GM21381 (cell line): ENCODE data around the gene WDR49.

ENCODE experiments used
- ATAC-seq: cut with Tn5 transposase; IDR thresholded peaks from one replicate; pipeline ENCODE4 v1.9.1; 2021; ENCODE audit warnings: mild to moderate bottlenecking, moderate library complexity; ENCODE audit not compliant: unreplicated experiment

WDR49 gene

GRCh38 chr3:167653760-167654159, at the start of gene WDR49:
Gene WDR49 (minus strand): TSS chr3:167653942. CDS start chr3:167653425, 517 bp downstream.
- ATAC-seq: no peak

GRCh38 chr3:167700926-167701325, 47.2 kb upstream of the WDR49 start:
- no peak for ATAC-seq

GRCh38 chr3:167700046-167700445, 46.3 kb upstream of the WDR49 start:
- no peak for ATAC-seq

GRCh38 chr3:167694121-167694520, 40.4 kb upstream of the WDR49 start:
- no peak for ATAC-seq

GRCh38 chr3:167691366-167691765, 37.6 kb upstream of the WDR49 start:
- peak; percentile 100 for ATAC-seq

- peak; percentile 80 for ATAC-seq
These were observed 30.7 kb upstream of the WDR49 start for GRCh38 chr3:167684388-167684993.

- no peak for ATAC-seq
These were observed 25.8 kb upstream of the WDR49 start for GRCh38 chr3:167679526-167679925.

- no peak for ATAC-seq
These were observed 22.1 kb upstream of the WDR49 start for GRCh38 chr3:167675848-167676247.

GRCh38 chr3:167673221-167673620, 19.5 kb upstream of the WDR49 start:
- ATAC-seq: no peak

GRCh38 chr3:167671878-167672427, 18.2 kb upstream of the WDR49 start:
- ATAC-seq: no peak

GRCh38 chr3:167669699-167670098, 16.0 kb upstream of the WDR49 start:
- no peak for ATAC-seq

GRCh38 chr3:167668651-167669050, 14.9 kb upstream of the WDR49 start:
- ATAC-seq: no peak

- no peak for ATAC-seq
These were observed 12.8 kb upstream of the WDR49 start for GRCh38 chr3:167666563-167666962.

GRCh38 chr3:167662919-167663400, 9.2 kb upstream of the WDR49 start:
- ATAC-seq: no peak

GRCh38 chr3:167657684-167658225, 4.0 kb upstream of the WDR49 start:
- ATAC-seq: no peak

GRCh38 chr3:167656821-167657220, 3.1 kb upstream of the WDR49 start:
- ATAC-seq: no peak

GRCh38 chr3:167653155-167653554, 587 bp downstream of the WDR49 start:
- no peak for ATAC-seq

- ATAC-seq: no peak
These were observed 1.9 kb downstream of the WDR49 start for GRCh38 chr3:167651826-167652225.

- no peak for ATAC-seq
These were observed 3.3 kb downstream of the WDR49 start for GRCh38 chr3:167650459-167650858.

- no peak for ATAC-seq
These were observed 4.0 kb downstream of the WDR49 start for GRCh38 chr3:167649746-167650145.

- no peak for ATAC-seq
These were observed 9.1 kb downstream of the WDR49 start for GRCh38 chr3:167644611-167645010.

GRCh38 chr3:167631471-167631870, 22.3 kb downstream of the WDR49 start:
- no peak for ATAC-seq

- no peak for ATAC-seq
These were observed 27.3 kb downstream of the WDR49 start for GRCh38 chr3:167626490-167626889.
